DOHH2 (cell line): ENCODE data around the gene ADAMTS2.

Experiments
- CTCF ChIP-seq: fragments of 200-600 bp; sonication (generic); IDR thresholded peaks from one replicate; pipeline ENCODE4 v1.5.1; 2014; ENCODE audit warnings: antibody characterized with exemption, mild to moderate bottlenecking, low read depth, low read length; ENCODE audit not compliant: poor library complexity, severe bottlenecking
- EZH2phosphoT487 ChIP-seq: fragments of 200-600 bp; sonication (generic); IDR thresholded peaks from 2 replicates; pipeline ENCODE4 v1.6.1; 2017; ENCODE audit warnings: borderline replicate concordance, mild to moderate bottlenecking, antibody characterized with exemption, low read length, moderate library complexity, mixed read lengths

GRCh38 chr5:179134511-179134910, 210.8 kb downstream of the ADAMTS2 start:
- TF ChIP-seq CTCF (no peak), EZH2phosphoT487 (no peak)
